HG02798 (cell line): ENCODE measurements around the gene AATK.

Source experiments
- ATAC-seq: cut with Tn5 transposase; IDR thresholded peaks from one replicate; pipeline ENCODE4 v1.9.1; 2021; ENCODE audit warnings: mild to moderate bottlenecking; ENCODE audit not compliant: unreplicated experiment, poor library complexity

Gene AATK, protein sequence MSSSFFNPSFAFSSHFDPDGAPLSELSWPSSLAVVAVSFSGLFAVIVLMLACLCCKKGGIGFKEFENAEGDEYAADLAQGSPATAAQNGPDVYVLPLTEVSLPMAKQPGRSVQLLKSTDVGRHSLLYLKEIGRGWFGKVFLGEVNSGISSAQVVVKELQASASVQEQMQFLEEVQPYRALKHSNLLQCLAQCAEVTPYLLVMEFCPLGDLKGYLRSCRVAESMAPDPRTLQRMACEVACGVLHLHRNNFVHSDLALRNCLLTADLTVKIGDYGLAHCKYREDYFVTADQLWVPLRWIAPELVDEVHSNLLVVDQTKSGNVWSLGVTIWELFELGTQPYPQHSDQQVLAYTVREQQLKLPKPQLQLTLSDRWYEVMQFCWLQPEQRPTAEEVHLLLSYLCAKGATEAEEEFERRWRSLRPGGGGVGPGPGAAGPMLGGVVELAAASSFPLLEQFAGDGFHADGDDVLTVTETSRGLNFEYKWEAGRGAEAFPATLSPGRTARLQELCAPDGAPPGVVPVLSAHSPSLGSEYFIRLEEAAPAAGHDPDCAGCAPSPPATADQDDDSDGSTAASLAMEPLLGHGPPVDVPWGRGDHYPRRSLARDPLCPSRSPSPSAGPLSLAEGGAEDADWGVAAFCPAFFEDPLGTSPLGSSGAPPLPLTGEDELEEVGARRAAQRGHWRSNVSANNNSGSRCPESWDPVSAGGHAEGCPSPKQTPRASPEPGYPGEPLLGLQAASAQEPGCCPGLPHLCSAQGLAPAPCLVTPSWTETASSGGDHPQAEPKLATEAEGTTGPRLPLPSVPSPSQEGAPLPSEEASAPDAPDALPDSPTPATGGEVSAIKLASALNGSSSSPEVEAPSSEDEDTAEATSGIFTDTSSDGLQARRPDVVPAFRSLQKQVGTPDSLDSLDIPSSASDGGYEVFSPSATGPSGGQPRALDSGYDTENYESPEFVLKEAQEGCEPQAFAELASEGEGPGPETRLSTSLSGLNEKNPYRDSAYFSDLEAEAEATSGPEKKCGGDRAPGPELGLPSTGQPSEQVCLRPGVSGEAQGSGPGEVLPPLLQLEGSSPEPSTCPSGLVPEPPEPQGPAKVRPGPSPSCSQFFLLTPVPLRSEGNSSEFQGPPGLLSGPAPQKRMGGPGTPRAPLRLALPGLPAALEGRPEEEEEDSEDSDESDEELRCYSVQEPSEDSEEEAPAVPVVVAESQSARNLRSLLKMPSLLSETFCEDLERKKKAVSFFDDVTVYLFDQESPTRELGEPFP (N-terminal part only)

GRCh38 chr17:81166033-81166492, at the start of gene AATK:
AATK (minus strand) TSS chr17:81166221; CDS start chr17:81165992, 229 bp downstream.
- ATAC-seq: no peak

DNA sequence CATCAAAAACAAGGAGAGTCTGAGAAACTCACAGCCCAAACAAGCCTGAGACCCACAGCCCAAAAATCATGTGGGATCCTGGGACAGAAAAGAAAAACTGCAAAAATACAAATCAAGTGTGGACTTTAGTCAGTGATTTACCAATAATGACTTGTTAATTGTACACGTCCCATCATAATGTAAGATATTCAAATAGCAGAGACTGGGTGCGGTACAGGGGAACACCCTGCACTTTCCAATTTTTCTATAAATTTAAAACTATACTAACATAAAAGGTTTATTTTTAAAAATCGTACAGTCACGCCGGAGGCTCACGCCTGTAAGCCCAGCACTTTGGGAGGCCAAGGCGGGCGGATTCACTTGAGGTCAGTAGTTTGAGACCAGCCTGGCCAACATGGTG, 48.0 kb upstream of the AATK start:
- no peak for ATAC-seq

- no peak for ATAC-seq
Observed at GRCh38 chr17:81212365-81212764, 46.3 kb upstream of the AATK start.

DNA sequence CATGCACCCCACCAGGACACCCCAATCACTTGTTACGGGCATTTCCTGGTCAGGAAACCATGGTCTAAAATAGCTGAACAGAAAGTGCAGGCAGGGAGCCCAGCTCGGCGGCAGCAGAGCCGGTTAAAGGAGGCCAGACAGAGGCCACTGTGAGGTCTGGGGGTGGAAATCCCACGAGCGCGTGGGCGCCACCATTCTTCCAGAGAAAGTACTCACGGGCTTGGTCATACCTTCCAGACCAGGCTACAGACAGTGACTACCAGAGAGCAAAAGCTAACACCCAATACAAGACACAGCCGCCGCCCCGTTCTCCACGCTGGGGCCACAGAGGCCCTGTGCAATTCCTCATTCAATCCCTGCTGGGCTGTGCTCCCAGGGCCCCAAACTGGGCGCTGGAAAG, 44.8 kb upstream of the AATK start:
- no peak for ATAC-seq

- no peak for ATAC-seq
Observed at GRCh38 chr17:81210466-81210865, 44.4 kb upstream of the AATK start.

DNA sequence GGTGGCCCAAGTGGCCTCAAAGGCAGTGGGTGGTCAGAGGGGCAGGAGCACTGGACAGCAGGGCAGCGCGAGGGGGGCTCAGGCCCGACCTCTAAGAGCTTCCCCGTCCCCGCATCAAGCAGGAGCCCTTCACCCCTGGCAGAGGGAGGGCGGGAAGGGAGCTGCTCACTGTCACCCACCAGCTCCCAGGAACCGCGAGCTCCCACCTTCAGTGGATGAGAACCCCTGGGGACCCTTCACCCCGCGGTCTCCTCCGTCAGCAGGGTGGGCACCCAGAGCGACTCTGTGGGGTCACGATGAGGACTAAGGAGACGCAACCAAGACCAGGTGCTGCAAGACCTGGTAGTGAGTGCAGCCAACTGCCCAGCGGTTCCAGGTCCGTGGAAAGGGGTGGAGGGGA, 43.1 kb upstream of the AATK start:
- ATAC-seq: no peak

DNA sequence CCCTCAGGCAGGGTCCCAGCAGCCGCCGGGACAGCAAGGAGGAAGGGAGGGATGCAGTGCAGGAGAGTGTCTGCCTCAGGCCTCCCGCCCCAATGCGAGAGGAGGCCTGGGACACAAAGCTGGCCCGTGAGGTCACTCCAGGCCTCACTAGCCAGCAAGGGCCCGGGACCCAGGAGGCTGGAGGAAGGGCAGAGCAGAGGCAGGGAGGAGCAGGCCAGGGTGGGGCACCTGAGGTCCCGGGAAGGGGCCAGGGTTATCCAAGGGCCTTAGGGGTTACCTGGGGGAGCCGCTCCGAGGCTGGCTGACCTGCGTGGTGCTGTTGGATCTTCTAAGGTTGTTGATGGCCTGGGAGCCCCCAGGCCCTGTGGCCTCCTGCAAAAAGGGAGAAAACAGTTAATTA, 42.6 kb upstream of the AATK start:
- ATAC-seq: no peak

GRCh38 chr17:81207610-81208581, 41.9 kb upstream of the AATK start:
- no peak for ATAC-seq

- no peak for ATAC-seq
Observed at GRCh38 chr17:81206657-81207056, 40.6 kb upstream of the AATK start.

DNA sequence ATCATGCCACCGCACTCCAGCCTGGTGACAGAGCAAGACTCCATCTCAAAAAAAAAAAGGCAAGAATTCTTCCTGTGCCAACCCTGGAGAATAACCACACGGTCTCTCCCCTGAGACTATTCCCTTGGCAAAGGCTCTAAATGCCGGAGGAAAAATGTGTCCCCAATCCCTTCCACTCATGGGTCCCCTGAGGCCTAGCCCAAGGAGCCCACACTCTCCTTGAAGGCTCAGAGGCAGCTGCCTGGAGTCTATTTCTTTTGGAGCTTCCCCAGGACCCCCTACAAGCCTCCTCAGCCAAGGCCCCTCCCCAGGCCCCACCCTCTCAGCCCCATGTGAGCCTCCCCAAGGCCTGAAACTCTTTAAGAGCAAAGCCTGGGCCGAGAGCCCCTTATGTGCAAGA, 40.1 kb upstream of the AATK start:
- no peak for ATAC-seq

DNA sequence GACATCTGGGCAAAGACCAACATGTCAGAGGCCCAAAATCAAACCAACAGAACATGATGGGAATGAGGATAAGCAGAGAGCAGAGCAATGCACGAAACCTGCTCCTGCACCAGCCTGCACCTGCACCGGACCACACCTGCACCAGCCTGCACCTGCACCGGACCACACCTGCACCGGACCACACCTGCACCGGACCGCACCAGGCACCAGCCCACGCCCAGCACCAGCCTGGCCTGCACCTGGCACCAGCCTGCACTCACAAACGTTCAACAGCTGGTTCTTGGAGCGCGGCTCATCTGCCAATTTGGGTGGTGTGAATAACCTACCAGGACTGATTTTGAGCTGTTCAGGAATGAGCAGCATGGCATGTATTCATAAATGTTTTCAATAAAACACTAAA, 38.6 kb upstream of the AATK start:
- ATAC-seq: no peak

DNA sequence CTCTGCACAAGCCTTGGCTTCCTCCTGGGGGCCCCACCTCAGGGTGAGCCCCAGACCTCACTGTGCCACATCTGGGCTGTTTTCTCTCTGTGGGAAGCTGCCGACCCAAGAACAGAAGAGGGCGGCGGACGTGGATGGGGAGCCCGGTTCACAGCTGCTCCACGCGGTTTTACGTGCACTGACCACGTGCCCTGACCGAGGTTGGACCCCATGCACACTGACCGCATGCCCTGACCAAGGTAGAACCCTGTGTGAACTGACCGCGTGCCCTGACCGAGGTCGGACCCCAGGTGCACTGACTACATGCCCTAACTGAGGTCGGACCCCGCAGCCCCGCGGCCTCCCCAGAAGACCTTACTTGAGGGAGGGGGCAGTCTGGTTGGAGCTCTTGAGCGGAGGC, 37.1 kb upstream of the AATK start:
- no peak for ATAC-seq

DNA sequence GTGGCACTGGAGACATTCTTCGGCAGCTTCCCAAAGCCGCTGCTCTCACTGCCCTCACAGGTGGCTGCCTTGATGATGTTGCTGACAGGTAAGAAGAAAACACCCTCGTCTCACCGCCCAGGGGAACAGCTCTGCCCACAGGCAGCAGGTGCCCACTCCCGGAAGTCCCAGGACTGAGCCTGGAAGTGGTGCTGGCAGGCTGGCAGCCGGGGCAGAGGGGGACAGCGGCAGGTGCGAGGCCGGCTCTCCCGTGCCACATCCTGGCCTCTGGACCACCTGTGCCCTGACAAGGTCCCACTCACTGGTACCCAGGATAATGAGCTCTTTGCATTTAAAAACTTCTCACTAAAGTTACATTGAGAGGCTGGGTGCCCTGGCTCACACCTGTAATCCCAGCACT, 36.3 kb upstream of the AATK start:
- no peak for ATAC-seq

GRCh38 chr17:81200695-81201580, 34.9 kb upstream of the AATK start:
- no peak for ATAC-seq

DNA sequence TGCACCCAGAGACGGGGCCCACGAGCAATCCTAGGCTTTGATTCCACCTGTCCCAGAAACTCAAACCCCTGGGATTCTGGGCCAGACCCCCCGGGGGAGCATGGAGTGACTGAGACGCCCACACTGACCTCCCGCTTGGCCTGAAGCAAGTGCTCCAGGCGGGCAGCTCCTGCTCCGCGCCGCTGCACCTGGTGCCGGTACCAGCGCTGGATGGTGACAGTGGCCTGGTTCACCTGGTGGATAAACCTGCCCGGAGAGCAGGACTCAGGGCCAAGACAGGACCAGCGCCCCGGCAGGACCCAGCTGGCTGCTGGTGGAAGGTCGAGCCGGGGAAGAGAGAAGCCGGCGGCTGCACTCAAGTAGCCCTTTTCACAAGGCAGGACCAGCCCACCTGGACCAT, 34.2 kb upstream of the AATK start:
- no peak for ATAC-seq

DNA sequence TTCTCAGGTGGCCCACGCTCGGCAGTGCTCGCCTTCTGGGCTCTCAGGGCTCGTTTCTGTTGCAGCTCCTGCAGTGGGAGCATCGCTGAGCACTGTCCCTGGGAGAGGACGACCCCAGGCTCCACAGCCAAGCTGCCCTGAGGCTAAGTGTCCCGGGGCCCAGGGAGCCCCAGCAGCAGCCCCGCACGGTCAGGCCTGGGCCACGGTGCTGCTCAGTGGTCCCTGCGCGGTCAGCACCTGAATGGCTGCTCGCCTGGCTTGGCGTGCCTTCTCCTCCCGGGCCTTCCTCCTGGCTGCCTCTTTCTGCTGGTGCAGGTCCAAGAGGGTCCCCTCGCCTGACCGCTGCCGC, 33.4 kb upstream of the AATK start:
- no peak for ATAC-seq

DNA sequence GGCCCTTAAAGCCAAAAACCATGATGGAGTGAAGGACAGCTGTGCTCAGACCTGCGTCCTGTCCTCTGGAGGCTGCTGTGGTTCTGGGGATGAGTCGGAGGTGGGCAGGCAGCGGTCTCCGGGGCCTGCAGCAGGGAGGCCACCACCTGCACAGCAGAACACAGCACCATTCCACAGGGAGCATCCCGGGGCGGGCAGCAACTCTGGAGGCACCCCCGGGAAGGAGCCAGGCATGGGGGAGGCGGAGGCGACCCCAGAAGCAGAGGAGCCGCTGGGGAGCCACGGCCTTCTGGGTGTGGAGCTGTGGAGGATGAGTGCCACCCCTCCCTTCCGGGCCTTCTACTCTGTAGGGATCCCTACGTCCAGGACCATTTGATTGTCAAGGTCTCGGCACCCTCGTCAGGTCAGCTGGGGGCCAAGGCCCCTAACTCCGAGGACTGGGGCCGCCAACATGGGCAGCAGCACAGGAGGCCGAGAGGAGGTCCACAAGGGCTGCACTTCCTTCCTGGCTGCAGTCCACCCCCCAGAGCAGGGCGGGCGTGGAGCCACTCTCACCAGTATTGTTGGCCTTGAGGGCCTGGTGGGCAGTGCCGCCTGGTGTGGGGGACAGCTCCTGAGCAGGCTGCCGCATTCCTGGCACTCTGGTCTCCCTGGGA, 32.9 kb upstream of the AATK start:
- ATAC-seq: no peak

- no peak for ATAC-seq
Observed at GRCh38 chr17:81197831-81198490, 31.9 kb upstream of the AATK start.
